Caco-2 (cell line): ENCODE data around the gene ERGIC1. TPM values are rescaled to one million over a fixed set of nuclear protein-coding genes. Genes with fewer than 3 reads are reported as not detected.

ENCODE experiments used
- BruUV-seq: library from RNA; stranded (reverse); fragments of 400-500 nt; replicated peaks from 2 replicates; lab custom pipeline; 2021; lab: Mats Ljungman, UMichigan
- CTCF ChIA-PET: fragments of 300-600 bp; sonication (Branson Sonifier 250); formaldehyde crosslinking; loops from one replicate; lab custom pipeline; 2022; ENCODE audit warnings: antibody characterized with exemption; lab: Charles Lee
- POLR2A ChIA-PET: fragments of 300-600 bp; sonication (Branson Sonifier 250); formaldehyde crosslinking; loops from one replicate; lab custom pipeline; 2022; ENCODE audit warnings: antibody characterized with exemption; lab: Charles Lee
- DNase-seq, 2 experiments: peaks; one replicate each; pipeline versions ENCODE4 v3.0.0 to v3.0.0-alpha.2; 2020 to 2022
- H3K27me3 ChIP-seq: replicated peaks from 2 replicates; pipeline ENCODE4 v1.6.0; 2011; ENCODE audit warnings: low read length; ENCODE audit not compliant: control insufficient read depth, insufficient read depth
- H3K36me3 ChIP-seq: 2 replicates; pipeline ENCODE4 v1.5.1; 2011; ENCODE audit warnings: low read length; ENCODE audit not compliant: control insufficient read depth, insufficient read depth
- H3K4me1 ChIP-seq: fragments of 250-450 bp; sonication (Bioruptor Pico); 2 replicates; pipeline ENCODE4 v1.5.1; 2020; ENCODE audit warnings: mild to moderate bottlenecking
- H3K4me3 ChIP-seq: 2 replicates; pipeline ENCODE4 v1.5.1; 2011; ENCODE audit warnings: low read depth, mild to moderate bottlenecking, control low read depth, low read length
- H3K9me3 ChIP-seq: fragments of 250-450 bp; sonication (Bioruptor Pico); 2 replicates; pipeline ENCODE4 v1.5.1; 2020; ENCODE audit warnings: mild to moderate bottlenecking, moderate library complexity
- H3K27ac Mint-ChIP-seq: one replicate; pipeline ENCODE4 v1.8.0; 2022; ENCODE audit warnings: mixed read lengths; ENCODE audit not compliant: unreplicated experiment
- H3K27me3 Mint-ChIP-seq: one replicate; pipeline ENCODE4 v1.8.0; 2022; ENCODE audit warnings: mixed read lengths; ENCODE audit not compliant: insufficient read depth, unreplicated experiment
- H3K36me3 Mint-ChIP-seq: one replicate; pipeline ENCODE4 v1.8.0; 2022; ENCODE audit warnings: mild to moderate bottlenecking, mixed read lengths; ENCODE audit not compliant: insufficient read depth, unreplicated experiment
- H3K4me1 Mint-ChIP-seq: one replicate; pipeline ENCODE4 v1.8.0; 2022; ENCODE audit warnings: low read depth, mixed read lengths; ENCODE audit not compliant: unreplicated experiment
- H3K4me3 Mint-ChIP-seq: one replicate; pipeline ENCODE4 v1.8.0; 2022; ENCODE audit warnings: mild to moderate bottlenecking, moderate library complexity, mixed read lengths; ENCODE audit not compliant: unreplicated experiment
- H3K9me3 Mint-ChIP-seq: one replicate; pipeline ENCODE4 v1.8.0; 2022; ENCODE audit warnings: mixed read lengths; ENCODE audit not compliant: unreplicated experiment
- intact Hi-C: fragments of 100-400 bp; cut with micrococcal nuclease; formaldehyde crosslinking; loops from one replicate; pipeline ENCODE4 v1.10.0; 2022; ENCODE audit not compliant: unreplicated experiment
- total RNA-seq: library from RNA; stranded (reverse); gene quantifications from 2 replicates; pipeline ENCODE4 v1.2.3, GENCODE V29; 2022
- TF ChIP-seq, protein P1 (sequence below), 2 experiments: fragments of 200-600 bp in 1 of 2; IDR thresholded peaks; 1 replicate in 1 of 2; 2 replicates in 1 of 2; pipeline versions ENCODE4 v1.5.1 to v1.8.0; 2011 to 2022; ENCODE audit warnings: antibody characterized with exemption in 1 of 2, control low read depth in 1 of 2, inconsistent platforms in 1 of 2, low read depth in 1 of 2, low read length in 1 of 2, mild to moderate bottlenecking in 1 of 2, moderate library complexity in 1 of 2; ENCODE audit not compliant: insufficient read depth in 1 of 2, severe bottlenecking in 1 of 2, unreplicated experiment in 1 of 2

Gene ERGIC1
- total RNA-seq, 1 experiment from 2014 or later = 161 TPM

GRCh38 chr5:172857982-172858381, 23.9 kb downstream of the ERGIC1 start:
- H3K36me3 ChIP-seq = peaks cover 2% of the 10 kb centered on the region
- no peaks in the 10 kb centered on the region for H3K9me3 ChIP-seq
- POLR2A ChIA-PET = interaction anchor here (0.6 to 2.7 kb wide), 6 partner anchors 24 to 93 kb away, joined by 5 to 94 read pairs (median 12); partner anchors contain the start of genes DUSP1 and ERGIC1
- H3K4me3 Mint-ChIP-seq = peak overlapping the region; percentile 67
- H3K27ac Mint-ChIP-seq = peak overlapping the region; percentile 97
- no peak overlapping the region; the same call in 1 of the 2 replicates for H3K4me3 ChIP-seq
- H3K4me1 Mint-ChIP-seq = peaks cover 60% of the 10 kb centered on the region
- TF ChIP-seq, protein P1, sequence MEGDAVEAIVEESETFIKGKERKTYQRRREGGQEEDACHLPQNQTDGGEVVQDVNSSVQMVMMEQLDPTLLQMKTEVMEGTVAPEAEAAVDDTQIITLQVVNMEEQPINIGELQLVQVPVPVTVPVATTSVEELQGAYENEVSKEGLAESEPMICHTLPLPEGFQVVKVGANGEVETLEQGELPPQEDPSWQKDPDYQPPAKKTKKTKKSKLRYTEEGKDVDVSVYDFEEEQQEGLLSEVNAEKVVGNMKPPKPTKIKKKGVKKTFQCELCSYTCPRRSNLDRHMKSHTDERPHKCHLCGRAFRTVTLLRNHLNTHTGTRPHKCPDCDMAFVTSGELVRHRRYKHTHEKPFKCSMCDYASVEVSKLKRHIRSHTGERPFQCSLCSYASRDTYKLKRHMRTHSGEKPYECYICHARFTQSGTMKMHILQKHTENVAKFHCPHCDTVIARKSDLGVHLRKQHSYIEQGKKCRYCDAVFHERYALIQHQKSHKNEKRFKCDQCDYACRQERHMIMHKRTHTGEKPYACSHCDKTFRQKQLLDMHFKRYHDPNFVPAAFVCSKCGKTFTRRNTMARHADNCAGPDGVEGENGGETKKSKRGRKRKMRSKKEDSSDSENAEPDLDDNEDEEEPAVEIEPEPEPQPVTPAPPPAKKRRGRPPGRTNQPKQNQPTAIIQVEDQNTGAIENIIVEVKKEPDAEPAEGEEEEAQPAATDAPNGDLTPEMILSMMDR (IDR thresholded peaks at IDR 0.05; ENCODE audit: insufficient read depth in 1 of 2, low read depth in 1 of 2, low read length in 1 of 2, severe bottlenecking in 1 of 2, unreplicated experiment in 1 of 2) = no peak
- DNase-seq = peak in 1 of 2 experiments; percentile 40
- no peaks in the 10 kb centered on the region for H3K9me3 Mint-ChIP-seq
- no peaks in the 10 kb centered on the region for H3K27me3 ChIP-seq
- CTCF ChIA-PET = interaction anchor here (3.3 kb wide), 1 partner anchor 86 kb away, joined by 40 read pairs; the partner anchor contains the start of gene DUSP1
- H3K36me3 Mint-ChIP-seq = peaks cover 54% of the 10 kb centered on the region
- TSS peak; percentile 81 for BruUV-seq
- H3K27me3 Mint-ChIP-seq = no peaks in the 10 kb centered on the region
- H3K4me1 ChIP-seq = peaks cover 67% of the 10 kb centered on the region
- intact Hi-C loops = loop anchor here (1.0 to 5.0 kb wide), 3 partner anchors 86 to 141 kb away; no protein-coding TSS in a partner anchor

DNA sequence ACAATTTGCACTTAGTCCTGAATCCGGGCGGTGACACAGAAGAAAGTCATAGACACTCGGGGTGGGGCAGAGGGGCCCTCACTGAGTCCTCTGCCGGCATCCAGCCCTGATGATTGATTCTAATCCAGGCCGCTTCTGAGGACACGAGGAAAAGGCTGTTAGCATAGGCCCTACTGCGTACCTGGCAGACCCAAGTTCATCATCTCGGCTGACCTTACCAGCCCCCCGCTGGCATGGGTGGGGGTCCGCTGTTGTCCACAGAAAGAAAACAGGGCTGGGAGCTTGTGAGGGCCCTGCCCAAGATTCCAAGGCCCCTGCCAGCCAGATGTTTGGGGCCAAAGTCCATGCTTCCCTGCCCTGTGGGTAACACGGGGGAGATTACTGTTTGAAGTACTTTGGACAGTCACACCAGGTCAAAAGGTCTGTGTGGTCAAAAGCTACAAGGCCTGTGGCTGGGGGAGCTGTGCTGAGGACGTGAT, 24.5 kb downstream of the ERGIC1 start:
- H3K36me3 Mint-ChIP-seq = peaks cover 60% of the 10 kb centered on the region
- H3K27me3 ChIP-seq = no peaks in the 10 kb centered on the region
- no TSS peak for BruUV-seq
- peak overlapping the region; percentile 67 for H3K4me3 Mint-ChIP-seq
- TF ChIP-seq, protein P1 (IDR thresholded peaks at IDR 0.05; ENCODE audit: insufficient read depth in 1 of 2, low read depth in 1 of 2, low read length in 1 of 2, severe bottlenecking in 1 of 2, unreplicated experiment in 1 of 2) = no peak
- no peaks in the 10 kb centered on the region for H3K27me3 Mint-ChIP-seq
- ChIA-PET POLR2A (interaction anchor here (0.6 to 2.7 kb wide), 16 partner anchors 9 to 470 kb away, joined by 3 to 94 read pairs (median 4); partner anchors contain the start of genes DUSP1, ERGIC1 and STC2), CTCF (interaction anchor here (0.7 to 3.3 kb wide), 11 partner anchors 28 to 165 kb away, joined by 3 to 40 read pairs (median 4); partner anchors contain the start of genes DUSP1 and RPL26L1)
- H3K9me3 ChIP-seq = no peaks in the 10 kb centered on the region
- intact Hi-C loops = loop anchor here (1.0 to 5.0 kb wide), 3 partner anchors 86 to 141 kb away; no protein-coding TSS in a partner anchor
- peaks cover 1% of the 10 kb centered on the region; the same call in 1 of the 2 replicates for H3K36me3 ChIP-seq
- H3K4me1 ChIP-seq = peaks cover 68% of the 10 kb centered on the region
- no peaks in the 10 kb centered on the region for H3K9me3 Mint-ChIP-seq
- peak overlapping the region; percentile 97 for H3K27ac Mint-ChIP-seq
- peaks cover 62% of the 10 kb centered on the region for H3K4me1 Mint-ChIP-seq
- no peak overlapping the region; the same call in 1 of the 2 replicates for H3K4me3 ChIP-seq
- DNase-seq = peak; percentile 86 to 93

- Histone ChIP-seq H3K4me1 (peaks cover 67% of the 10 kb centered on the region), H3K36me3 (peaks cover 1% of the 10 kb centered on the region; the same call in 1 of the 2 replicates), H3K9me3 (no peaks in the 10 kb centered on the region), H3K4me3 (peak overlapping the region; percentile 8; the same call in 1 of the 2 replicates), H3K27me3 (no peaks in the 10 kb centered on the region)
- Mint-ChIP-seq H3K4me3 (peak overlapping the region; percentile 67), H3K36me3 (peaks cover 64% of the 10 kb centered on the region), H3K4me1 (peaks cover 62% of the 10 kb centered on the region), H3K27me3 (no peaks in the 10 kb centered on the region), H3K9me3 (no peaks in the 10 kb centered on the region), H3K27ac (peak overlapping the region; percentile 97)
- POLR2A ChIA-PET = interaction anchor here (0.6 to 2.7 kb wide), 15 partner anchors 9 to 469 kb away, joined by 3 to 94 read pairs (median 3); partner anchors contain the start of genes DUSP1, ERGIC1 and STC2
- TF ChIP-seq, protein P1 (IDR thresholded peaks at IDR 0.05; ENCODE audit: insufficient read depth in 1 of 2, low read depth in 1 of 2, low read length in 1 of 2, severe bottlenecking in 1 of 2, unreplicated experiment in 1 of 2) = no peak
- intact Hi-C loops = loop anchor here (1.0 to 5.0 kb wide), 5 partner anchors 25 to 142 kb away; partner anchors contain the start of gene ERGIC1
- CTCF ChIA-PET = interaction anchor here (0.7 to 3.3 kb wide), 13 partner anchors 28 to 166 kb away, joined by 3 to 40 read pairs (median 4); partner anchors contain the start of genes DUSP1 and RPL26L1
- peak; percentile 90 to 97 for DNase-seq
- no TSS peak for BruUV-seq
Observed at GRCh38 chr5:172858990-172859811, 25.1 kb downstream of the ERGIC1 start.
